DMS114 treated with DMSO at 0.1 percent for 48 hours (cell line): Measurements from ENCODE around the gene TIGIT.
"Not testable (repeated sequence)": the region's sequence is repeated elsewhere in the genome, so short reads cannot be mapped to it uniquely, and the experiment has no call there.

Experiments used
- DNase-seq: peaks from one replicate; lab custom pipeline; 2025; ENCODE audit not compliant: unreplicated experiment; lab: John Stamatoyannopoulos, UW

Gene TIGIT

DNA sequence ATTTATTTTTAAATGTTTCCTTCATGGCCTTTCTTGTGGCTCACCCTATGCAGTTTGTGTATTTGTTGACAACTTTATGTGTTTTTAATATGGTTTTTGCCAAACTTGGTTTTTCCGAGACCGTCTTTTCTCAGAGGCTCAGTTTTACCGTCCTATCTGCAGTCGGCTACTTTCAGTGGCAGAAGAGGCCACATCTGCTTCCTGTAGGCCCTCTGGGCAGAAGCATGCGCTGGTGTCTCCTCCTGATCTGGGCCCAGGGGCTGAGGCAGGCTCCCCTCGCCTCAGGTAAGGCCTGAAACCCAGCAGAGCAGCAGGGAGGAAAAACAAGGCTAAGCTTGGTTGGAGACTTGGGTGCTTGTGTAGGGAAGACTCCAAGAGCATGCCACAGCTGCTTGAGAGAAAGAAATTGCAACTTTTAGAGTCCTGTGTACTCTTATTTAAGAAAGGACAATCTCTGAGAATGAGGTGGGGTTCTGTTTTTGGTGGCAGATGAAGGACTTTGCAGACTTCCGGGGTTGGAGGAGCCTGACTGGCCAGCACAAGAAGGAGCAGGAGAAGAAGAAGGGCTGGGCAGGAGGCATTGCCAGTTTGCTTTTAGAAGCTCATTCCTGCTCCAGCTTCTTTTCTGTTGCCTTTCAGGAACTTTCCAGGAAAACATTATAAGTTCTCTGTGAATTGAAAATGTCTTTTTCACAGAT, at the start of gene TIGIT:
TIGIT (plus strand) TSS at position 191 of the 698 bp plus-strand sequence; CDS start at position 225, 34 bp downstream.
- DNase-seq, result no peak

DNA sequence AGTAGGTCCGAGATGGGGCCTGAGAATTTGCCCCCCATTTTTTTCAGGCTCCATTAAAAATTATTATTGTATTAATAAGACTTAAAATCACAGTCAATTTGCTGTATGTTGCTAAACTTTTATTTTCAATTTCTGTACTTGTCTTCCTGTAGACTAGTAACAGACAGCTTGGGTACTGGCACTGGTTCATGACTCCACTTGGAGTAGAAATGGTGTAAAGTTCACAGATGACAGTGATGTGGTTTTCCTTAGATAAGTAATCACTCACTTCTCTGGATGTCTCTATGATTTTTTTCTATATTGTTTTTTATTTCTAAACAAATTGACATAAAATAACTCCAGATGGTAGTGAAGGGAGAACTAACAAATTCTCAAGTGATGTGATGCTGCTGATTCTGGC, 40.9 kb upstream of the TIGIT start:
- no peak for DNase-seq

DNA sequence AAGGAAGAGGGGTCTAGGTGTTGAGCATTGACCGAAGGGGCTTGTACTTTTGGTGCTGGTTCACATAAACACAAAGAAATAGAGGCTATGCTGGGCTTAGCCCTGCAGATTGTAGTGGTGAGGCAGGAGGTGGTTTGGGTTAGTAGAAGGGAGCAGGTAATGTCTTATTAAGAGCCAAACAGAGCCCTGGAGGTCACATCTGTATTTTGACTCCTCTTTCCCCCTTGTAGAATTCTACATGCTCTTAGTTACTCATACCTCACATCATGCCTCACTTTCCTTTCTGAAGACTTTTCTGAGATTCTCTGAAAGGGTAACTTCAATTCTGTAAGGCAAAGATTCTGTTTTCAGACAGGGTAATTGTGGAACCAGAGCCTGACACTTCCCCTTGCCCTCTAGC, 40.3 kb upstream of the TIGIT start:
- DNase-seq, result no peak

DNA sequence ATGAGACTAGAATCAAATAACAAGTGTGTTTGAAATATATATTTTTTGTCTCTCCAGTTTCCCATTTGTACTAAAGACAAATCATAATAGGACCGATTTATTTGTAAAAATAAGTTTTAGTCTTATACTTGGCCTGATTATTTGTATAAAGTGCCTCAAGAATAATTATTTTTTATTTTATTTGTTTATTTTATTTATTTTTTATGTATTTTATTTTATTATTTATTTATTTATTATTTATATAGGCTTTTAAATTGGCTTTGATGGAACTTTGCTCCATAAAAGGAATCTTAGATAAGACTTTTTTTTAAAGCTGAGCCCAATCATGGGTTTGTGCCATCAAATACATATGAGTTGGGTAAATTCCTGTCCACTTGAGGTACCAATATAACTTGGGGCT, 34.3 kb upstream of the TIGIT start:
- no peak for DNase-seq

DNA sequence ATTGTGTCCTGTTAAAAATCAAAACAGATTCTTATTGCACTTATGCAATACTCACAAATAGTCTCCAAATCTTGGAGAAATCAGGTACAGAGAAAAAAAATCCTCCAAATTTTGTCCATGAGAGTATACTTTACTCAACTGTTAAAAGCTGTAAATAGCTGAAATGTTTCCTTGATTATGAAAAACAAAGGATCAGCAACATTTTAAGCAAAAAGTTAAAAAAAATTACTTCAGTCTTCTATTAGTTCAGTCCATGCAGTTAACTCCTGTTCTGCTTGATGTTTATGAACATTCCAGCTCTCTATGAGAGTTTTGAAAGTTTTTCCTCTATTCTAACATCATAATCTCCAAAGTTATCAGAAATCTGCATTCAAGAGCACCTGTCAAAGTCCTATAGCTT, 33.7 kb upstream of the TIGIT start:
- DNase-seq, result no peak

DNA sequence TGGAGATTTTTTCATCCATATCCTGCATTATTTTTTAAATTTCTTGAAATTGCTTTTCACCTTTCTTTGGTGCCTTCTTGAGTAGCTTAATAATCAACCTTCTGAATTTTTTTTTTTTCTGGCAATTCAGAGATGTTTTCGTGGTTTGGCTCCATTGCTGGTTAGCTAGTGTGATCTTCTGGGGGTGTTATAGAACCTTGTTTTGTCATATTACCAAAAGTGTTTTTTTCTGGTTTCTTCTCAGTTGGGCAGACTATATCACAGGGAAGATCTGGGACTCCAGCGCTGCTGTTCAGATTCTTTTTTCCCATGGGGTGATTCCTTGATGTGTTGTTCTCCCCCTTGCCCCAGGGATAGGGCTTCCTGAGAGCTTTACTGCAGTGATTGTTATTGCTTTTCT, 23.8 kb upstream of the TIGIT start:
- no peak for DNase-seq

DNA sequence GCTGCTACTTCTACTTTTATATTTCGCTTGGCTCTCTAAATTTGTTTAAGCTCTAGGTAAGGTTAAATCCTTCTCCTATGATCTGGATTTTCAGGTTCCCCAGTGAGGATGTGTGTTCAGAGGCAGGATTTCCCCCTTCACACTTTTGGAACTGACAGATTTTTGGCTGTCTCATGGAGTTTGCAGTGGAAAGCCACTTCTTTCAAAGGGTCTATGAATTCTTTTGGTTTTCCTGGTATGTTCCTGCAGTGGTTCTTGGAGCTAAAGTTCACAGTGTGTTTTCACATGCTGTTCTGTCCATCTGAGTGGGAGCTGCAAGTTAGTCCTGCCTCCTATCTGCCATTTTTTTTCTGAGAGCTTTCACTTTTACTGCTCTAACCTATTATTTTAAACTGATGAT, 21.6 kb upstream of the TIGIT start:
- DNase-seq, result no peak

DNA sequence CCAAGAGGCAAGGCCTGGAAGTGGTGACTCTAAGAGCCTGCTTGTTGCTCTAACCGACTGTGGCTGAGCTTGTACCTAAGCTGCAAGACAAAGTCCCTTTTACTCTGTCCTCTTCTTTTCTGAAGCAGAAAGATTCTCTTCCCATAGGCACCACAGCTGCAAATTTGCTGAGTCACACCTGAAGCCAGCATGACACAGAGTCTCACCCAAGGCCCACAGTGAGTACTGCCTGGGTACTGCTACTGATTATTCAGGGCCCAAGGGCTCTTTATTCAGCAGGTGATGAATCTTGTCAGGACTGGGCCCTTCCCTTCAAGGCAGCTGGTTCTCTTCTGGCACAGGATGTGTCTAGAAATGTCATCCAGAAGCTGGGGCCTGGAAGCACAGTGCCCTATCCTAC, 18.9 kb upstream of the TIGIT start:
- no peak for DNase-seq

DNA sequence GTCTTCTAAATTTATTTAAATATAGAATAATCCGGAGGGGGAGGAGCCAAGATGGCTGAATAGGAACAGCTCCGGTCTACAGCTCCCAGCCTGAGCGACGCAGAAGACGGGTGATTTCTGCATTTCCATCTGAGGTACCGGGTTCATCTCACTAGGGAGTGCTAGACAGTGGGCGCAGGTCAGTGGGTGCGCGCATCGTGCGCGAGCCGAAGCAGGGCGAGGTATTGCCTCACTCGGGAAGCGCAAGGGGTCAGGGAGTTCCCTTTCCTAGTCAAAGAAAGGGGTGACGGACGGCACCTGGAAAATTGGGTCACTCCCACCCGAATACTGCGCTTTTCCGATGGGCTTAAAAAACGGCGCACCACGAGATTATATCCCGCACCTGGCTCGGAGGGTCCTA, 17.0 kb upstream of the TIGIT start:
- DNase-seq, result not testable (repeated sequence)

DNA sequence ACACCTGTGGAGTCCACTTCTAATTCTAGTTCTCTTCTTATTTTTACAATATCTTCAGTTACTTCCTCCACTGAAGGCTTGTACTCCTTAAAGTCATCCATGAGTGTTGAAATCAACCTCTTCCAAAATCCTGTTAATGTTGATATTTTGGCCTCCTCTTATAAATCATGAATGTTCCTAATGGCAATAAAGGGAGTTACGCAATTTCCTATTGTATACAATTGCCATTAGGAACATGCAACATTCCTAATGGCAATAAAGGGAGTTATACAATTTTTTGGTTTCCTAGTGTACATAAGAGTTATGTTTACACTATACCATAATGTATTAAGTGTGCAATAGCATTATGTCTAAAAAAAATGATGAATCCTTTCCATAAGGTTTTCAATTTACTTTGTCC, 9.2 kb upstream of the TIGIT start:
- DNase-seq, result no peak

DNA sequence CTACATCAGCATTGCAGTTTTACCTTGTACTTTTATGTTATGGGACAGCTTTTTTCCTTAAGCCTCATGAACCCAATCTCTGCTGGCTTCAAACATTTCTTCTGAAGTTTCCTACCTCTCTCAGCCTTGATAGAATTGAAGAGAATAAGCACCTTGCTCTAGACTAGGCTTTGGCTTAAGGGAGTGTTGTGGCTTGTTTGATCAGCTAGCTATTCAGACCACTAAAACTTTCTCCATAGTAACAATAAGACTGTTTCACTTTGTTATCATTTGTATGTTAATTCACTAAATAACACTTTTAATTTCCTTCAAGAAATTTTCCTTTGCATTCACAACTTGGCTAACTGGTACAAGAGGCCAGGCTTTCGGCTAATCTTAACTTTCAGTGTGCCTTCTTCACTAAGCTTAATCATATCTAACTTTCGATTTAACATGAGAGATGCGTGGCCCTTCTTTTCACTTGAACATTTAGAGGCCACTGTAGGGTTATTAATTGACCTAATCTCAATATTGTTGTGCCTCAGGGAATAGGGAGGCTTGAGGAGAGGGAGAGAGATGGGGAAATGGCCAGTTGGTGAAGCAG, 8.1 kb upstream of the TIGIT start:
- DNase-seq, result no peak

DNA sequence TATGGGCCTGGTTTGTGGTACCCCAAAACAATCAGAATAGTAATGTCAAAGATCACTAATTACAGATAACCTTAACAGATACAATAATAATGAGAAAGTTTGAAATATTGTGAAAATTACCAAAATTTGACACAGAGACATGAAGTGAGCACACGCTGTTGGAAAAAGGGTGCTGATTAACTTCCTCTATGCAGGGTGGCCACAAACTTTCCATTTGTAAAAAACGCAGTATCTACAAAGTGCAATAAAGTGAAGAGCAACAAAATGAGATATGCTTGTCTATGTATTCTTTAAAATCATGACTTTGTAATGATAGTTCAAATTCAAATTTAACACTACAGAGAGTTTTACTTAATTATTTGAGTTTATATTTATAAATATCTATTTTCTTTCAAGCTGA, 7.6 kb upstream of the TIGIT start:
- DNase-seq, result no peak

DNA sequence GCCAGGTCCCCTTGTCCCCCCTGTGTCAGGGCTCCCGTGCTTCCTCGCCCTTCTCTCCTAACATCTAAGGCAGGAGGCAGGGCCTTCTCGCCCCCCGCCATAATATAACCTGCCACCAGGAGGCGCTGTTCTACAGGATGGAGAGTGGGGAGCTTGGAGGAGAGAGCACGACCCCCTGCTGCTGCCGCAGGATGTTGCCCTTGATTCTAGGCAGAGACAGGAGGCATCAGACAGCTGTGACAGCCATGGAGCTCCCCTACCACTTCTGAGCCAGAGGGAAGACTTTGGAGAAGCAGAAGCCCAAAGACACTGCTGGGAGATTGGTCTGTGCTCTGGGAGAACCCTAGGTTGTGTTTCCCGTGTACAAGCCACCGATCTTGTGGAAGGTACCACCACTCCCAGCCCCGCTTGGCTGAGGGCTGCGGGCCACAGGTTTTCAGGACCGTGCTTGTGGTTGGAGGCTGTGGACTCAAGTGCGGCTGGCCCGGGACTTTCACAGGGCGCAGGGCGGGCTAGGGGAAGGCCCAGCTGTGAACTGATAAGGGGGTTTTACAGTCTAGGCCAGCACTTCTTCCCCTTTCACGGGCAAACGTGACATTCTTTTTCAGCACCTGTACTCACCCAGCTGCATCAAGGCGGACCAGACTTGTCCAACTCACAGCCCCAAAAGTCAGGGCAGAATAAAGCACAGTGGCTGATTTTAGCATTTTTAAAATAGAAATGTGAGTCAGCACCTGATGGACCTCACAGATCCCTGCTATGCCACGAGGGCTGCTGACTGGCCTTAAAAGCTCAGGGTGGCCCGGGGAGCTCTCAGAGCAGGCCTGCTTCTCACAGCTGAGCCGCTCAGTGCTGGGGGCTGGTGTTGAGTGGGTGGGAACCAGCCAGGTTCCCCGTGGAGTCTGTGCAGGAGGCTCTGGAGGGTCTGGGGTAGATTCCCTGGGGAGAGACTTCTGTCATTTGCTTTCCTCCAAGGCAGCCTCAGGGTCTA, 2.6 kb upstream of the TIGIT start:
- peak; percentile 0 for DNase-seq

DNA sequence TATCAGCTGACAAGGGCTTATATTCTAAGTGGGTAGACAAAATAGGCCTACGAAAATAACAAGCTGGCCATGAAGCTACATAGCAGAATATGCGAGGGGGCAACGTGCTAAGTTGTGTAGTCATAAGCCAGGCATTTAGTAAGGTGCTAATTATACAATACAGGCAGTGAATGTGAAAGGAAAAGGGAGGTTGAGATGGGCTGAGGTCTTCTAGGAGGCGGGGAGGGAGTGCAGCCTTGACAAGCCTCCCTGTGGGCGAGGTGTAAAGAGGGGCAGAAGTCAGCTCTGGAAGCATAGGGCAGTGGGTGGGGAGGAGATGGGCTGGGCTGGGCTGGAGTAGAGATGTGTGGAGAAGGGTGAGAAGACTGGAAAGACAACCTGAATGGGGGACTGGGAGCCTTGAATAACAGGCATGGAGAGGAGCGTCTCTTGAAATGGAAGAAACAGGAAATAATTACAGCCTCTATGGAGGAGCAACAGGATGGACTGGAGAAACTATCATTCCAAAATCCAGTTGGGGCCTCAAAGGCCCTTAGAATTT, 1.2 kb downstream of the TIGIT start:
- DNase-seq, result no peak

DNA sequence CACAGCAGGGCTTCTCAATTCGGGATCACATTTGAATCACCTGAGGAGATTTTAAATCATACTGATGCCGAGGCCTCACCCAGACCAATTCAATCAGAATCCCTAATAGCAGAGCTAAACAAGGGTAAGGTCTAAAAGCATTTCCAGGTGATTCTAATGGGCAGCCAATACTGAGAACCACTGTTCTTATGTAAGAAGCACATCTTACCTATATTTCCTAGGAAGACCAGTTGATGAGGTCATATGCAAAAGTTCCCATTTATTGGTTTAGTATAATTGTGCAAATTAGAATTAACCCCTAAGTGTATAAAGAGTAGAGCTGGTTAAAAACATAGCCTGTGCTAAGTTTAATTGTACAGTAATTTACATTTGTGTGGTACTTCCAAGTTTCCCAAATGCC, 2.1 kb downstream of the TIGIT start:
- no peak for DNase-seq

DNA sequence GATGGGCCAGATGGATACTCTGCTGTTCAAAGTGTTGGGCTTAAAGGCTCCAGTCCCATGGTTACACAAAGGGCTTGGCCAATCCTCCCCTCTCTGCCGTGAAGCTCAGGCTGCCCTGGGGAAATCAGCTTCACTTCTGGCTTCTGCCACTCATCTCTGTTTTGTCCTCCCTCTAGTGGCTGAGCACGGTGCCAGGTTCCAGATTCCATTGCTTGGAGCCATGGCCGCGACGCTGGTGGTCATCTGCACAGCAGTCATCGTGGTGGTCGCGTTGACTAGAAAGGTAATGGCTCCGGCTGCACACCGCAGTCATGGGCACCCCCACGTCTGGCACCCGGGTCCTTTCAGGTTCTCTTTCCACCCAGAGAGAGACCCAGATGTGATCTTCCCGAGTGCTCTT, 5.6 kb downstream of the TIGIT start:
- peak; percentile 35 for DNase-seq

DNA sequence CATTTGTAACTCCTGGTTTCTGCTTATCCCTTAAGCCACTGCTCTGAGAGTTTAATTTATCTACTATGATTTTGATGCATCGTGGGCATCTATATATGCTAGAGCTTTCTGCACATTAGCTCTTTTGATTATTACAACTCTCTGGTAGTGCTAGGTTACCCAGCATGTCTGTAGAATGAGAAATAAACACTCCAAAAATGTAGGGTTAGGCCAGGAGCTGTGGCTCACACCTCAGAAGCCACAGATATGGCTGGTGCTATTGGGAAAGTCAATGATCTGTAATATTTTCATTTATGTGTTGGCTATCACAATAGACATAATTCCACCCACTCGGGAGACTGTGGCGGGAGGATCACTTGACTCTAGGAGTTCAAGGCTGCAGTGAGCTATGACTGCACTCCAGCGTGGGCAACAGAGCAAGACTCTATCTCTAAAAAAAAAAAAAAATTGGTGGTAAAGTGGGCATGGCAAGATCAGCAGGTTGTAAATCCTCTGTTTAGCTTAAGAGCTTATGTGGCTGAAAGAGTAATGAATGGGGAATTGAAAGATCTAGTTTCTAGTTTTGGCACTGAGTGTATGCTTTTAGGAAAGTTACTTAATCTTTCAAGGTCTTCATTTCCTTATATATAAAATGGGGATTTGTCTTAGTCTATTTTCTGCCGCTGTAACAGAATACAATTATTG, 6.3 kb downstream of the TIGIT start:
- no peak for DNase-seq

DNA sequence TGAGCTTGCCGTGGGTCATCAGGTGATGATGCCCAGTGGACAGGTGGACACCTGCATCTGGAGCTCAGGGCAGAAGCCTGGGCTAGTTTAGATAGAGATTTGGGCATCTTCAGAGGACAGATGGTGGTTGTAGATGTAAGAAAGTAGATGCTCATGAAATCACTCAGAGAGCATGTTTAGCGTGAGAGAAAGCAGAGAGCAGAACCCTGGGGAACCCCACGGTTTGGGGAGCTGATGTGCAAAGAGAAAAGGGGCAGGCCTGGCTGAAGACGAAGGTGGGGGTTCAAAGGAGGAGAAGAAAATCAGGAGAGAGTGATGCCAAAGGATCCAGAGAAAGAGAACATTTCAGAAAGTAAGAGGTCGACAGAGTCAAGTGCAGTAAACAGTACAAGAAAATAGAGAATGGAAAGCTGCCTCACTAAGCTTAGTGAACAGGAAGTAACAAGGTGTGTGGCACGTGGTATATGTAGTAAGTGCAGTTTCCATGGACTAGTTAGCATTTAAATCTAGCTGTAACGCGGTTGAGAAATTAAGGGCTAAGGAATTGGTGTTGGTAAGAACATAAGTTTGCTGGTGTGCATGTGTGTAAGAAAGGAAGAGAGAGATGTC, 13.5 kb downstream of the TIGIT start:
- DNase-seq, result no peak

DNA sequence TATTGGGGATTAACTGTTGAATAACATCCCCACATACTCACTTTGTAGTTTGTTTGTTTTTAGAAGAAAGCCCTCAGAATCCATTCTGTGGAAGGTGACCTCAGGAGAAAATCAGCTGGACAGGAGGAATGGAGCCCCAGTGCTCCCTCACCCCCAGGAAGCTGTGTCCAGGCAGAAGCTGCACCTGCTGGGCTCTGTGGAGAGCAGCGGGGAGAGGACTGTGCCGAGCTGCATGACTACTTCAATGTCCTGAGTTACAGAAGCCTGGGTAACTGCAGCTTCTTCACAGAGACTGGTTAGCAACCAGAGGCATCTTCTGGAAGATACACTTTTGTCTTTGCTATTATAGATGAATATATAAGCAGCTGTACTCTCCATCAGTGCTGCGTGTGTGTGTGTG, 14.0 kb downstream of the TIGIT start:
- DNase-seq, result no peak

DNA sequence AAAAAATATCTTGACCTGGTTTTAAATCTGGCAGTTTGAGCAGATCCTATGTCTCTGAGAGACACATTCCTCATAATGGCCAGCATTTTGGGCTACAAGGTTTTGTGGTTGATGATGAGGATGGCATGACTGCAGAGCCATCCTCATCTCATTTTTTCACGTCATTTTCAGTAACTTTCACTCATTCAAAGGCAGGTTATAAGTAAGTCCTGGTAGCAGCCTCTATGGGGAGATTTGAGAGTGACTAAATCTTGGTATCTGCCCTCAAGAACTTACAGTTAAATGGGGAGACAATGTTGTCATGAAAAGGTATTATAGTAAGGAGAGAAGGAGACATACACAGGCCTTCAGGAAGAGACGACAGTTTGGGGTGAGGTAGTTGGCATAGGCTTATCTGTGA, 14.5 kb downstream of the TIGIT start:
- DNase-seq, result no peak

DNA sequence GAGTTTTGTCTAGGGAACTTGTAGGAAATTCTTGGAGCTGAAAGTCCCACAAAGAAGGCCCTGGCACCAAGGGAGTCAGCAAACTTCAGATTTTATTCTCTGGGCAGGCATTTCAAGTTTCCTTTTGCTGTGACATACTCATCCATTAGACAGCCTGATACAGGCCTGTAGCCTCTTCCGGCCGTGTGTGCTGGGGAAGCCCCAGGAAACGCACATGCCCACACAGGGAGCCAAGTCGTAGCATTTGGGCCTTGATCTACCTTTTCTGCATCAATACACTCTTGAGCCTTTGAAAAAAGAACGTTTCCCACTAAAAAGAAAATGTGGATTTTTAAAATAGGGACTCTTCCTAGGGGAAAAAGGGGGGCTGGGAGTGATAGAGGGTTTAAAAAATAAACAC, 15.0 kb downstream of the TIGIT start:
- DNase-seq, result no peak
